CD14-positive monocyte (primary cell): ENCODE data around the gene UROS. TPM values are rescaled to one million over a fixed set of nuclear protein-coding genes. Genes with fewer than 3 reads are reported as not detected.

Experiments
- DNase-seq, 3 donors: peaks; one replicate each; pipeline ENCODE4 v3.0.0-alpha.2; 2011 to 2022
- H2AFZ ChIP-seq: 2 replicates; pipeline ENCODE4 v1.6.0; 2012; ENCODE audit warnings: mild to moderate bottlenecking, low read depth, low read length, inconsistent platforms; ENCODE audit not compliant: insufficient read depth, poor library complexity, severe bottlenecking
- H3K27ac ChIP-seq, 2 donors: 1 replicate in 1 of 2; 2 replicates in 1 of 2; pipeline ENCODE4 v1.5.1; 2012 to 2013; ENCODE audit warnings: low read length in 2 of 2, control low read depth in 1 of 2, inconsistent platforms in 1 of 2, low read depth in 1 of 2, mild to moderate bottlenecking in 1 of 2
- H3K27me3 ChIP-seq, 2 donors: one replicate each; pipeline versions ENCODE4 v1.6.0 to v1.6.1; 2011 to 2013; ENCODE audit warnings: low read length in 2 of 2; ENCODE audit not compliant: control insufficient read depth in 2 of 2, insufficient read depth in 2 of 2
- H3K36me3 ChIP-seq, 2 donors: replicated peaks in 1 of 2; 1 replicate in 1 of 2; 2 replicates in 1 of 2; pipeline versions ENCODE4 v1.5.1 to v1.6.1; 2012 to 2013; ENCODE audit warnings: low read length in 2 of 2, control low read depth in 1 of 2, inconsistent platforms in 1 of 2, mild to moderate bottlenecking in 1 of 2; ENCODE audit not compliant: insufficient read depth in 2 of 2, control insufficient read depth in 1 of 2
- H3K4me1 ChIP-seq, 2 donors: 1 replicate in 1 of 2; 2 replicates in 1 of 2; pipeline versions ENCODE4 v1.5.1 to v1.6.1; 2012 to 2013; ENCODE audit warnings: low read length in 2 of 2, control low read depth in 1 of 2, inconsistent platforms in 1 of 2, mild to moderate bottlenecking in 1 of 2, moderate library complexity in 1 of 2; ENCODE audit not compliant: insufficient read depth in 2 of 2, control insufficient read depth in 1 of 2
- H3K4me2 ChIP-seq: replicated peaks from 2 replicates; pipeline ENCODE3; 2012; ENCODE audit warnings: low read length, moderate library complexity, mild to moderate bottlenecking; ENCODE audit not compliant: poor library complexity, severe bottlenecking; ENCODE audit errors: extremely low read depth
- H3K4me3 ChIP-seq, 3 experiments: fragments of 200-600 bp in 1 of 3; sonication (generic) in 1 of 3; replicated peaks in 1 of 3; 1 replicate in 2 of 3; 2 replicates in 1 of 3; pipeline ENCODE4 v1.5.1; 2011 to 2013; ENCODE audit warnings: low read length in 3 of 3, mild to moderate bottlenecking in 3 of 3, control low read depth in 2 of 3, low read depth in 2 of 3, inconsistent platforms in 1 of 3, moderate library complexity in 1 of 3
- H3K79me2 ChIP-seq: 2 replicates; pipeline ENCODE4 v1.6.0; 2012; ENCODE audit warnings: mild to moderate bottlenecking, control low read depth, inconsistent platforms, low read length, moderate library complexity; ENCODE audit not compliant: insufficient read depth
- H3K9ac ChIP-seq: 2 replicates; pipeline ENCODE4 v1.6.0; 2017; ENCODE audit warnings: low read length, mild to moderate bottlenecking; ENCODE audit not compliant: insufficient read depth, poor library complexity, severe bottlenecking
- H3K9me3 ChIP-seq, 2 donors: replicated peaks in 1 of 2; 1 replicate in 1 of 2; 2 replicates in 1 of 2; pipeline versions ENCODE4 v1.5.1 to v1.6.1; 2012 to 2013; ENCODE audit warnings: low read length in 2 of 2, control low read depth in 1 of 2; ENCODE audit not compliant: control insufficient read depth in 1 of 2, insufficient read depth in 1 of 2
- H4K20me1 ChIP-seq: 2 replicates; pipeline ENCODE4 v1.6.0; 2012; ENCODE audit warnings: mild to moderate bottlenecking, low read length, control low read depth, moderate library complexity; ENCODE audit not compliant: insufficient read depth
- H3K27ac Mint-ChIP-seq, 7 donors: one replicate each; pipeline ENCODE4 v1.8.0; 2020; ENCODE audit warnings: mild to moderate bottlenecking in 7 of 7, mixed read lengths in 7 of 7, moderate library complexity in 6 of 7, inconsistent platforms in 2 of 7
- H3K27me3 Mint-ChIP-seq, 3 donors: one replicate each; pipeline ENCODE4 v1.8.0; 2021 to 2022; ENCODE audit warnings: low read depth in 3 of 3, mild to moderate bottlenecking in 3 of 3, mixed read lengths in 3 of 3, moderate library complexity in 3 of 3, inconsistent platforms in 1 of 3
- H3K36me3 Mint-ChIP-seq, 2 donors: one replicate each; pipeline ENCODE4 v1.8.0; 2020; ENCODE audit warnings: mixed read lengths in 2 of 2, inconsistent platforms in 1 of 2, mild to moderate bottlenecking in 1 of 2
- H3K4me1 Mint-ChIP-seq: one replicate; pipeline ENCODE4 v1.8.0; 2020; ENCODE audit warnings: mild to moderate bottlenecking, mixed read lengths
- H3K4me3 Mint-ChIP-seq, 2 donors: one replicate each; pipeline ENCODE4 v1.8.0; 2020; ENCODE audit warnings: mild to moderate bottlenecking in 2 of 2, mixed read lengths in 2 of 2, moderate library complexity in 1 of 2
- H3K9me3 Mint-ChIP-seq, 7 donors: one replicate each; pipeline ENCODE4 v1.8.0; 2020 to 2022; ENCODE audit warnings: mixed read lengths in 7 of 7, mild to moderate bottlenecking in 6 of 7, moderate library complexity in 6 of 7, inconsistent platforms in 2 of 7
- WGBS: methylation state at CpG from one replicate; pipeline ENCODE4 v1.1.5; 2013; ENCODE audit warnings: missing lambda C conversion rate; ENCODE audit not compliant: insufficient coverage; 5-methylcytosine and 5-hydroxymethylcytosine counted together
- intact Hi-C, 2 donors: fragments of 100-400 bp; cut with micrococcal nuclease; formaldehyde crosslinking; loops; one replicate each; pipeline versions ENCODE4 v1.15.0 to v1.15.1; 2023
- polyA plus RNA-seq, 3 donors: library from polyadenylated mRNA; depleted of rRNA in 1 of 3; unstranded in 2 of 3; stranded (reverse) in 1 of 3; fragments of 300-500 nt in 2 of 3; fragments of >200 nt in 1 of 3; fragmentation: Illumina TruSeq in 2 of 3; gene quantifications; 1 replicate in 2 of 3; 2 replicates in 1 of 3; pipeline ENCODE4 v1.2.3, GENCODE V29; 2012 to 2021
- TF ChIP-seq, protein P1 (sequence below): fragments of 200-600 bp; IDR thresholded peaks from one replicate; pipeline ENCODE4 v1.8.0; 2022; ENCODE audit warnings: antibody characterized with exemption, mild to moderate bottlenecking

UROS gene
- polyA plus RNA-seq, 3 donors: 18.1 to 42.3 (median 39.8) TPM

DNA sequence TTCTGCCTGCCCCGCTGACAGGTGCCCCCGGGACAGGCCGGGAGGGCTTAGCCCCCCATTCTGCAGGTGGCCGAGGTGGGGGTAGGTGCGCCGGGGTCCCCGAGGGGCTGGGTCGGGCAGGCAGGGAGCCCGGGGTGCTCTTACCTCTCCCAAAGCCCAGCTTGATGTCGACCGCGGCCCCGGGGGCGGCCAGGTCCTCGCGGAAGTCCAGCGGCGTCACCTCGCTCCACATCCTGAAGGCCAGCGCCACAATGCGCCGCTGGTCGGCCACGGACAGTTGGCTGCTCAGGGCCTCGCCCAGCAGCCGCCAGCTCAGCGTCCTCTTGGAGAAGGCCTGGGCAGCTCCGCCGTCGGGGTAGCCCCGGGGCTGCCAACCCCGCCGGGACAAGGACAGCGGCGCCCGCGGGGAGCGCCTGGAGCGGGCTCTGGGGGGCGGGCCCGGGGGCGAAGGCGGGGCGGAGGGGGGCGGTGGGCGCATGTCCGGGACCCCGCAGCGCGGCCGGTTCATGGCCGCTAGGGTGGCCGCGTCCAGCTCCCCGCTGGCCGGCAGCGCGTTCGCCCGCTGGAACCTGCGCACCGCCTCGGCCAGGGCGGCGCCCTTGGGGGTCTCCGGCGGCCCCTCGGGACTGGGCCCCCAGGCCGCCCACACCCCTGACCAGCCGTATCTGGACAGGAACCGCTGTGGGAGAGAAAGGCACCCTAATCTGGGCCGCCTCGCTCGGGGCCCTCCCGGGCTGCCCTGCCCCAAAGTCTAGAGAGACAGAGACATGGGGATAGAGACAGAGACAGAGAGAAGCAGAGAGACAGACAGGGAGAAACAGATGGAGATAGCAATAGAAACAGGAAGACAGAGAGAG, 49.1 kb downstream of the UROS start:
- Histone ChIP-seq H3K9ac (no peak overlapping the region), H4K20me1 (no peaks in the 10 kb centered on the region), H3K4me3 (no peak overlapping the region), H3K4me1 (no peaks in the 10 kb centered on the region), H3K4me2 (no peak overlapping the region), H2AFZ (no peak overlapping the region), H3K79me2 (no peaks in the 10 kb centered on the region), H3K36me3 (no peaks in the 10 kb centered on the region), H3K9me3 (no peaks in the 10 kb centered on the region), H3K27ac (no peak overlapping the region), H3K27me3 (no peaks in the 10 kb centered on the region)
- Mint-ChIP-seq H3K4me3 (no peak overlapping the region), H3K4me1 (no peaks in the 10 kb centered on the region), H3K36me3 (peaks cover 6 to 8% of the 10 kb centered on the region in 2 donors), H3K9me3 (peaks cover 0 to 4% (median 2%) of the 10 kb centered on the region in 7 donors), H3K27me3 (peaks cover 4 to 16% (median 6%) of the 10 kb centered on the region in 3 donors), H3K27ac (no peak overlapping the region)
- DNase-seq: no peak
- WGBS: 64% methylated on average over 70 of the region's 75 CpGs
- intact Hi-C loops: no loop called here
- TF ChIP-seq, protein P1, sequence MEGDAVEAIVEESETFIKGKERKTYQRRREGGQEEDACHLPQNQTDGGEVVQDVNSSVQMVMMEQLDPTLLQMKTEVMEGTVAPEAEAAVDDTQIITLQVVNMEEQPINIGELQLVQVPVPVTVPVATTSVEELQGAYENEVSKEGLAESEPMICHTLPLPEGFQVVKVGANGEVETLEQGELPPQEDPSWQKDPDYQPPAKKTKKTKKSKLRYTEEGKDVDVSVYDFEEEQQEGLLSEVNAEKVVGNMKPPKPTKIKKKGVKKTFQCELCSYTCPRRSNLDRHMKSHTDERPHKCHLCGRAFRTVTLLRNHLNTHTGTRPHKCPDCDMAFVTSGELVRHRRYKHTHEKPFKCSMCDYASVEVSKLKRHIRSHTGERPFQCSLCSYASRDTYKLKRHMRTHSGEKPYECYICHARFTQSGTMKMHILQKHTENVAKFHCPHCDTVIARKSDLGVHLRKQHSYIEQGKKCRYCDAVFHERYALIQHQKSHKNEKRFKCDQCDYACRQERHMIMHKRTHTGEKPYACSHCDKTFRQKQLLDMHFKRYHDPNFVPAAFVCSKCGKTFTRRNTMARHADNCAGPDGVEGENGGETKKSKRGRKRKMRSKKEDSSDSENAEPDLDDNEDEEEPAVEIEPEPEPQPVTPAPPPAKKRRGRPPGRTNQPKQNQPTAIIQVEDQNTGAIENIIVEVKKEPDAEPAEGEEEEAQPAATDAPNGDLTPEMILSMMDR: no peak

DNA sequence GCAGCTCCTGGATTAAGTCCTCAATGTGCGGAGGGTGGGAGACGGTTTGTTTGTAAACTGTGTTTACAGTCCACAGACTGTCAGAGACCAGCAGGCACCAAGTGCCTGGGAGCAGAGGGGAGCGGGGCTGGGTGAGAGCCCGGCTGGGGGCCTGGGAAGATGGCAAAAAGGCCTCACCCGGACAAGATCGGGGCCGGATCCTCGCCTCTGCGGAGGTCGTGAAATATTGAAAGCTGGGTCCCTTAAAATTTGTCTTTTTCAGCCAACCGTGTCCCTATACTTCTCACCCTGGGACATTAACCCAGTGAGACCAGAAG, 50.2 kb downstream of the UROS start:
- Histone ChIP-seq H3K4me2 (no peak overlapping the region), H3K27ac (no peak overlapping the region), H3K4me3 (no peak overlapping the region), H3K27me3 (no peaks in the 10 kb centered on the region), H3K9ac (no peak overlapping the region), H3K36me3 (peaks cover 0 to 4% of the 10 kb centered on the region in 2 donors), H4K20me1 (no peaks in the 10 kb centered on the region), H3K79me2 (no peaks in the 10 kb centered on the region), H3K4me1 (no peaks in the 10 kb centered on the region), H2AFZ (no peak overlapping the region), H3K9me3 (no peaks in the 10 kb centered on the region)
- H3K9me3 Mint-ChIP-seq: peaks cover 0 to 4% (median 2%) of the 10 kb centered on the region in 7 donors
- peaks cover 4 to 14% (median 6%) of the 10 kb centered on the region in 3 donors for H3K27me3 Mint-ChIP-seq
- no peak overlapping the region for H3K27ac Mint-ChIP-seq
- H3K4me3 Mint-ChIP-seq: no peak overlapping the region
- intact Hi-C loops: no loop called here
- TF ChIP-seq, protein P1: no peak
- 90% methylated on average over 11 of the region's 11 CpGs for WGBS
- no peak for DNase-seq
- no peaks in the 10 kb centered on the region for H3K4me1 Mint-ChIP-seq
- H3K36me3 Mint-ChIP-seq: peaks cover 8 to 11% of the 10 kb centered on the region in 2 donors
